Heart left ventricle (tissue), 16 donors: ENCODE data around the gene LMAN1. TPM values are rescaled to one million over a fixed set of nuclear protein-coding genes. Genes with fewer than 3 reads are reported as not detected.

Source experiments
- ATAC-seq, 4 donors: fragments of 200-7000 bp; cut with Tn5 transposase; one replicate each; pipeline ENCODE4 v1.9.1; 2020 to 2022; ENCODE audit warnings: moderate library complexity in 4 of 4, mild to moderate bottlenecking in 3 of 4, moderate number of reproducible peaks in 1 of 4
- DNase-seq, 5 donors: peaks; one replicate each; pipeline ENCODE4 v3.0.0-alpha.2; 2020
- H3K27ac ChIP-seq, 12 donors: fragments of 200-600 bp; sonication (generic) in 4 of 12; one replicate each; pipeline versions ENCODE4 v1.5.0 to v1.8.0; 2016 to 2022; ENCODE audit warnings: mild to moderate bottlenecking in 2 of 12
- H3K27me3 ChIP-seq, 9 donors: fragments of 200-600 bp; sonication (generic) in 2 of 9; one replicate each; pipeline versions ENCODE4 v1.5.1 to v1.8.0; 2016 to 2022; ENCODE audit warnings: mild to moderate bottlenecking in 3 of 9
- H3K36me3 ChIP-seq, 9 donors: fragments of 200-600 bp; sonication (generic) in 2 of 9; one replicate each; pipeline versions ENCODE4 v1.5.0 to v1.8.0; 2018 to 2022; ENCODE audit warnings: mild to moderate bottlenecking in 2 of 9
- H3K4me1 ChIP-seq, 12 donors: fragments of 200-600 bp; sonication (generic) in 4 of 12; one replicate each; pipeline versions ENCODE4 v1.5.0 to v1.8.0; 2016 to 2022; ENCODE audit warnings: mild to moderate bottlenecking in 3 of 12
- H3K4me3 ChIP-seq, 12 donors: fragments of 200-600 bp; sonication (generic) in 4 of 12; one replicate each; pipeline versions ENCODE4 v1.5.0 to v1.8.0; 2017 to 2022; ENCODE audit warnings: mild to moderate bottlenecking in 9 of 12, moderate library complexity in 4 of 12
- H3K9me3 ChIP-seq, 12 donors: fragments of 200-600 bp; sonication (generic) in 4 of 12; one replicate each; pipeline versions ENCODE4 v1.5.0 to v1.8.0; 2016 to 2022; ENCODE audit warnings: mild to moderate bottlenecking in 1 of 12
- CTCF ChIP-seq, 12 donors: fragments of 200-600 bp; sonication (generic) in 4 of 12; IDR thresholded peaks; one replicate each; pipeline versions ENCODE4 v1.5.0 to v1.8.0; 2018 to 2022; ENCODE audit warnings: antibody characterized with exemption in 12 of 12, mild to moderate bottlenecking in 5 of 12
- POLR2A ChIP-seq, 2 donors: fragments of 450-650 bp; IDR thresholded peaks; one replicate each; pipeline ENCODE4 v1.6.1; 2017; ENCODE audit warnings: antibody characterized with exemption in 2 of 2, mild to moderate bottlenecking in 2 of 2, moderate library complexity in 2 of 2
- WGBS, 4 donors: extraction: QIAGEN DNeasy Blood & Tissue Kit in 2 of 4; methylation state at CpG; one replicate each; pipeline versions ENCODE4 v1.1.5 to v1.1.7; 2013 to 2018; 5-methylcytosine and 5-hydroxymethylcytosine counted together
- intact Hi-C, 10 donors: fragments of 100-400 bp; cut with DNase I; formaldehyde crosslinking; loops; one replicate each; pipeline versions ENCODE4 v1.11.1 to v1.14.2; 2022
- polyA plus RNA-seq, 2 donors: library from polyadenylated mRNA; stranded (reverse); fragments of 200-250 nt; gene quantifications; one replicate each; pipeline ENCODE4 v1.2.3, GENCODE V29; 2013
- total RNA-seq, 9 donors: library from RNA; depleted of rRNA in 2 of 9; stranded (reverse); fragments of >200 nt in 2 of 9; fragmentation: NEBNext Ultra II Directional in 3 of 9; extraction: Animal tissue kit (Norgen Biotek cat#: 25700) in 3 of 9; gene quantifications; one replicate each; pipeline versions ENCODE4 v1.1.0 to v1.2.4, GENCODE V29; 2016 to 2023
- donor health status: ischemic (EF 13 %, LVEDD 7.1; RV severe dilation, severe dysfunction).
- donor health status: healthy with polysubstance abuse.
- donor health status: DM: no; HTN: yes; CAD: no.
- donor health status: DM: no; HTN: no; CAD: no.
- donor health status: ischemic (EF 25% LVEDD 6.9; RV normal size, moderate dysfunction).
- donor health status: ischemic (EF 25% LVEDD 5.7; RV mildly dilated, moderate dysfunction).
- donor health status: healthy.
- donor health status: DM: yes; HTN: yes; CAD: no.
- donor health status: ischemic (EF 35%, LVEDD 5.7; RV mildly dilated, moderate dysfunction).
- donor health status: nonischemic (EF 11% LVEDD 7.7; RV severe dilation, severe dysfunction).
- donor health status: DM: yes; HTN: yes; CAD: no.
- donor health status: PGD.
- donor health status: ischemic (EF 29% LVEDD 5.4; RV normal size, mild dysfunction).
- donor health status: nonischemic (EF 23%, LVEDD 6.1; RV moderate dilation, normal function).

Gene LMAN1
- total and polyA plus RNA-seq, 11 donors = 16.5 to 72.9 (median 60.5) TPM

GRCh38 chr18:59354731-59355130 is 4.3 kb downstream of the LMAN1 start:
- no peaks in the 10 kb centered on the region for H3K9me3 ChIP-seq
- no peaks in the 10 kb centered on the region for H3K27me3 ChIP-seq
- TF ChIP-seq POLR2A (IDR thresholded peaks at IDR 0.05) (no peak), CTCF (IDR thresholded peaks at IDR 0.05) (no peak)
- peaks cover 5 to 63% (median 58%) of the 10 kb centered on the region in 9 donors for H3K36me3 ChIP-seq
- peaks cover 0 to 36% (median 11%) of the 10 kb centered on the region in 12 donors for H3K4me1 ChIP-seq
- H3K27ac ChIP-seq = no peak overlapping the region
- no peak overlapping the region for H3K4me3 ChIP-seq
- ATAC-seq = no peak
- no peak for DNase-seq
- intact Hi-C loops = no loop called here
- WGBS, 4 donors = 91 to 93% (median 92%) methylated on average over 2 of the region's 2 CpGs

DNA sequence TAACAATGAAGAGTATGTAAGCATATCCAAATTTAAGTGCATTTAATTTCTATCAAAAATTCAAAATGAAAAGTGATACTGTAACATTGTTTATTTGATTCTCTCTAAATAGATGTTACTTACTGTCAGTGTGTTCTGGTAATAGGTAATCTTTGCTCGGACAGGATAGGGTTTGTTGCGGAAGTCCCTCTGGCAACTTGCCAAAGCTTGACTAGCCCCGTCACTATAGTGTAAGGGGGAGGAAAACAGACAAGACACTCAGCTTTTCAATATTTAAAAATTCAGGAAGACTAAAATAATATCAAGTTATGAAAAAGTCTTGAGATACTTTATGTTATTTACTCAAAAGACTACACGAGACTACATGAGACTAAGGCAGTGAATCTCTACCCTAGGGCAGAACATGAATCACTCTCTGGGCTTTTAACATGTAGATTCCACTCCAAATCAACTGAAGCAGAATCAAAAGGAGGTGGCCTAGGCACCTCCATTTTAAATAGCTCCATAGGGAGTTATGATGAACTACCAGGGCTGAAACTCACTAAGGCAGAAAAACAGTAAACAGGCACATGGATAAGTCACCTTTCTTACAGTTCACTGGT is 5.9 kb downstream of the LMAN1 start:
- DNase-seq (no peak), ATAC-seq (peak in 1 of 4 donors; percentile 57)
- Histone ChIP-seq H3K27me3 (no peaks in the 10 kb centered on the region), H3K36me3 (peaks cover 5 to 79% (median 74%) of the 10 kb centered on the region in 9 donors), H3K27ac (no peak overlapping the region), H3K4me1 (peaks cover 0 to 33% (median 11%) of the 10 kb centered on the region in 12 donors), H3K9me3 (no peaks in the 10 kb centered on the region), H3K4me3 (no peak overlapping the region)
- intact Hi-C loops = no loop called here
- TF ChIP-seq CTCF (IDR thresholded peaks at IDR 0.05) = no peak
- TF ChIP-seq POLR2A (IDR thresholded peaks at IDR 0.05) = no peak
- WGBS, 4 donors = 48 to 55% (median 51%) methylated on average over 4 of the region's 4 CpGs

DNA sequence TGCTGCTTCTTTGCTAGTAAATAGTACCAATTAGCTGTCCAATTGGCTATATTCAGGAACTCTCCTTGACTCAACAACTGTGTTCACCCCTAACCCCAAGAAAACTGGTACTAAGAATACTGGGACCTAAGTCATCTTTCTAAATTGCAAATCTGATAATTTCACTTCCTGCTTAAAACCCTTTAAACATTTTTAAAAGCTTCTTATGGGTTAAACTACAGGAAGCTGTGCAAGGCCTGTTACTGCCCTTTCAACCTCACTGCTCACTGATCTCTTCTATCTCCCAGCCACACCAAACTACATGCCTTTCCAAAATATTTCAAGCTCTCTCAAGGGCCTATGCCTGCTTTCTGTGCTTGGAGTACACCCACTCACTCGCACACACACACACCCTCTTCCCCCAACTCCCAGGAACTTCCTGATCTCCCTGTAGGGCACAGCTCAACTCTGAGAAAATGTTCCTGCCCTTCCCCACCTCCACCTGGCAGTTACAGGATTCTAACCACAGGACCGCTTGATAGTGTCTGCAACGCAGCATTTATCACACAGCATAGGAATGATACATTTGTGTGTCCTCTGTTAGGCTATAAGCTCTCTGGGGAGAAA is 6.7 kb downstream of the LMAN1 start:
- 69 to 79% (median 74%) methylated on average over 3 of the region's 3 CpGs for WGBS, 4 donors
- TF ChIP-seq CTCF (IDR thresholded peaks at IDR 0.05) = no peak
- Histone ChIP-seq H3K27ac (no peak overlapping the region), H3K27me3 (no peaks in the 10 kb centered on the region), H3K4me3 (no peak overlapping the region), H3K36me3 (peaks cover 5 to 87% (median 82%) of the 10 kb centered on the region in 9 donors), H3K4me1 (peaks cover 0 to 25% (median 5%) of the 10 kb centered on the region in 12 donors), H3K9me3 (no peaks in the 10 kb centered on the region)
- ATAC-seq = no peak
- intact Hi-C loops = no loop called here
- no peak for DNase-seq

DNA sequence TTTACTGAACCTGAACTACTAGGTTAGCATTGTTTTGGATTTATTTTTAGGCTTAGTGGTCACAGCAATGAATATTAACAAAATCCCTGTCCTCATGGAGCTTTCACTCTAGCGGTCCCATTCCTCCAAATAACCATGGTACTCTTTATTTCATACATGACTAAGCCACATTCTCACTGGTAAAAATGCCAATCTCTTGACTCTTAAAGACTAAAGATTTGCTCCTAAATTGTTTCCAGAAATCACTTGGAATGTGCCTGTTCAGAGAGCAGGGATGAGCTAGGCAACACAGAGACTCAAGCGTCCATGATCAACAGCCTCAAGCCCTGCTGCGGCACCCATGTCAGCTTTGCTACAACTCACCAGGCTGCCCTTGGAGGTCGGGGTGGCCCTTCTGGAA is 13.5 kb downstream of the LMAN1 start:
- no peak for DNase-seq
- Histone ChIP-seq H3K27ac (no peak overlapping the region), H3K4me3 (no peak overlapping the region), H3K36me3 (peaks cover 3 to 97% (median 81%) of the 10 kb centered on the region in 9 donors), H3K9me3 (peaks cover 0 to 21% (median 1%) of the 10 kb centered on the region in 12 donors), H3K4me1 (no peaks in the 10 kb centered on the region), H3K27me3 (no peaks in the 10 kb centered on the region)
- intact Hi-C loops = no loop called here
- 96 to 100% (median 98%) methylated on average over 4 of the region's 4 CpGs for WGBS, 4 donors
- no peak for TF ChIP-seq POLR2A (IDR thresholded peaks at IDR 0.05)
- no peak for TF ChIP-seq CTCF (IDR thresholded peaks at IDR 0.05)
- ATAC-seq = no peak
